Stimulated activated CD4-positive, alpha-beta T cell treated with anti-CD3 and anti-CD28 coated beads, TNF-alpha, amount 100 ng/mL, for 24 hours (primary cell): ENCODE data around the gene SERPINE2.
A peak's percentile ranks its signal among the peaks of the same experiment; 100 is the strongest.
"Not testable (repeated sequence)": the region's sequence is repeated elsewhere in the genome, so short reads cannot be mapped to it uniquely, and the experiment has no call there.

Experiments used
- DNase-seq, 3 experiments: peaks; one replicate each; pipeline ENCODE4 v3.0.0-alpha.2; 2020; ENCODE audit warnings: low read depth in 3 of 3

SERPINE2 gene

DNA sequence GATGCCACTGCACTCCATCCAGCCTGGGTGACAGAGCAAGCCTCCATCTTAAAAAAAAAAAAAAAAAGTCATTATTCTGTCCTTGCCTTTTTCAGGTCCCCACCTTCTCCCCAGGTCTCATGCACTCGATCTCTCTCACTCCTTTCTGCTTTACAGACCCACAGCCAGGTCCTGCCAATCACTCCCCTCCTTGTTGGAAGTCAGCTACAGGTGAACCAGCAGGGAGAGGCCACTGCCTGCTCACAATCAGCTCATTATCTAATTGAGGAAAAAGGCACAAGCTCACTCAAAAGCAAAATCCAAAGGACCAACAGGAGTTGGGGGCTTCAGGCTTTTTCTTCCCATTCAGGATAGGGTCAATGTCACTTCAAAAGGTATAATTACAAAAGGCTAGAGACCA, 96.0 kb downstream of the SERPINE2 start:
- no peak for DNase-seq

DNA sequence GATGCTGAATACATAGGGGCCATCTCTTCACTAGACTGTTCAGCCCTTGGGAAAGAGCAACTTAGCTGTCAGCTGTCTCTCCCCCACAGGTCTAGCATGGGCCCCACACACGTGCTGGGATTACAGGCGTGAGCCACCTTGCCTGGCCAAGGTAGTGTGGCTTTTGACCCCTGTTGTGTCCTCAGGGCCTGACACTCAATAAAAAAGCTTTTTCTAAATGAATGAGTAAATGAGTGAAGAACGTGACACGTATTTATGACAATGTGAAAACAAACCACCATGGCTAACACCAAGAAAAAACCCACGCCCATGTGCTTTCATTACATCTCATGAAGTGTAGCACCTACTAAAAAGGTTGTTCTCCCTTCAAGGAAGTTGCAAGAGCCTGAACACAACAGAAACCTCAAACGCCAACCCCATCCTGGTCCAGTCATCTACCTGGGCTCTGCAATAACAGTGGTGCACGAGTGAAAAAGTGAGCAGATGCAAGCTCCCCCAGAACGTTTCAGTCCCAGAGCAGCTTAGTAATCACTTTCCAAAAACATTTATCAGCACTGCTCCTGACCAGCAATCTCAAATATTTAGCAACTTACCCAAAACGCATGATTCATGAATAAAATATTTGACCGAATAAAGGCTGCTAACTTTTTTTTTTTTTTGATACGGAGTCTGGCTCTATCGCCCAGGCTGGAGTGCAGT, 97.4 kb downstream of the SERPINE2 start:
- DNase-seq, result peak; percentile 51 to 75 (median 66)

DNA sequence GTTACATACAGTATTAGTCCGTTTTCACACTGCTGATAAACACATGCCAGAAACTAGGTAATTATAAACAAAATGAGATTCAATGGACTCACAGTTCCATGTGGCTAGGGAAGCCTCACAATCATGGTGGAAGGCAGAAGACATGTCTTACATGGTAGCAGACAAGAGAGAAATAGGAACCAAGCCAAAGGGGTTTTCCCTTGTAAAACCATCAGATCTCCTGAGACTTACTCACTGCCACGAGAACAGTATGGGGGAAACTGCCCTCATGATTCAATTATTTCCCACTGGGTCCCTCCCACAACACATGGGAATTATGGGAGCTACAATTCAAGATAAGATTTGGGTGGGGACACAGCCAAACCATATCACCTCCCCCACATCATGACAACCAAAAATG, 99.6 kb downstream of the SERPINE2 start:
- DNase-seq, result not testable (repeated sequence)

DNA sequence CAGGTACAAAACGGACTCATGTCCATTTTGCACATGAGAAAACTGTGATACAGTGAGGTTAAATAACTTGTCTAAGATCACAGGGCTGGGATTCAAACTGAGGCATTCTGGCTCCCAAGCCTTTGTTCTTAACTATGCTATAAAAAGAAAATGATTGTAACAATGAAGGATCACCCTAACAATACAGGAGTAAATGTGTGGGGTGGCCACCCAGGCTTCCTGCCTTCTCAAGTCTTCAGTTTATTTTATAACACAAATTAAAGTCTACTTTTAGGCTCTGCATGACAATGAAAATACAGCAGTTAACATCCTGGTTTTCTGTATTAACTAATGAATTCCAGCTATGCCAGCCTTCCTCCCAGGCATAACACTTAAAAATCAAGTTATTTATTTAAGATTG, 101.6 kb downstream of the SERPINE2 start:
- DNase-seq, result no peak

DNA sequence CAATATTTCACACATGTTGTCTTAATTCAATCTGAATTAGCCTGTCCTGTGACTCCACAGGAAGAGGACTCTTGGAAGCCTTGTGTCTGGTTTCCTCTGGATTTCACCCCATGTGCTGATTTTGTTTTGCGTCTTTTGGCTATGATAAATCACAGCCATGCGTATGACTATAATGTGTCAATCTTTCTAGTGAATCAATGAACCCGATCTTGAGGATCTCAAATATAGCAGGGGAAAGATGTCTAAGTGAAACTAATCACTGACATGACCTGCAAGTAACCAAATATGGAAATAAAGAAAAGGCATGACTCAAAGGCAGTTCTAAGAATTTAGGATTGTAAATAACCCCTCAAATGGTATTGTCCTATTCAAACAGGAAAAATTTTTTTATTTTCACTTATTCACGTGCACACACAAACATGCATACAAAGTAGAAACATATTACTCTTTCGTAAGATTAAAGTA, 102.2 kb downstream of the SERPINE2 start:
- DNase-seq, result no peak

DNA sequence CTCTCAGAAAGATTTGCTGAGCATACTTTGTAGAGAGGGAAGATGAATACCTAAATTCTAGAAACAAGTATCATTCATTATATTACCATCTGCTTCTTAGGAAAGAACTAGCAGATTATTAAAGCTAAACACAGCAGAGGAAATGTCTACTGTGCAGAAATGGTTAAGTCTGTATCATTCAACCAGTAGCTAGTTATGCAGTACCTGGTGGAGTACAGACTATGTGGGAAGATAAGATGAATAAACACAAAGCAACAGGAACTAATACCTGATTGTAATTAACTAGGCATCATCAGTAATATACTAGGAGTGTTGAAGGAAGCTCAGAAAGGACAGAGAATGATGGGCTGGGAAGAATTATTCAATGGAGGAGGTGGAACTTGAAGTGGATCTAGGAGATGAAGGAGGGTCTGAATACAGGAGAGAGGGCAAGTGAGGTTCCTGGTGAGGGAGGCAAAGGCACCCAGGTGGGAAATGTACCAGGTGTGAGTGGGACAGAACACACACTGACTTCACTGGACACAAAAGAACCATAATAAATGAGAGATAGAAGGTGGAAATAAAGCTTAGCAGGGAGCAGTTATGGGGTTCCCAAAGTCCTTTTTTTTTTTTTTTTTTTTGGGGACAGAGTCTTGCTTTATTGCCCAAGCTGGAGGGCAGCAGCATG, 103.5 kb downstream of the SERPINE2 start:
- no peak for DNase-seq

DNA sequence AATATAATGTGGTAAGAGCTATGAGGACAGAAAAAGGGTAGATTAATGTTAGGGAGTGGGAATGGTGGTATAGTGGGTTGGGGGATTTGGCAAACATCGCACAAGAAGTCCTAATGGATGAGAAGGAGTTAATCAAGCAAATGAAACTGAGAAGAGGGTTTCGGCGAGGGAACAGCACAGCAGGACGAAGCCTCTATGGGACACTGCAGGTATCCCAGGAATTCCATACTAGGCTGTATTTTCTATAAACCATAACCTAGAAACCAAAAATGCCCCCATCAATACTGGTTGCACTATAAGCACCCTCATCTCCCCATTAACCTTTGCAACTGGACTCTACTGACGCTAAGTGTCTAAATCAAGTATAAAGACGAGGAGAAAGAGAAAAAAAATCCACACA, 104.2 kb downstream of the SERPINE2 start:
- DNase-seq, result no peak

DNA sequence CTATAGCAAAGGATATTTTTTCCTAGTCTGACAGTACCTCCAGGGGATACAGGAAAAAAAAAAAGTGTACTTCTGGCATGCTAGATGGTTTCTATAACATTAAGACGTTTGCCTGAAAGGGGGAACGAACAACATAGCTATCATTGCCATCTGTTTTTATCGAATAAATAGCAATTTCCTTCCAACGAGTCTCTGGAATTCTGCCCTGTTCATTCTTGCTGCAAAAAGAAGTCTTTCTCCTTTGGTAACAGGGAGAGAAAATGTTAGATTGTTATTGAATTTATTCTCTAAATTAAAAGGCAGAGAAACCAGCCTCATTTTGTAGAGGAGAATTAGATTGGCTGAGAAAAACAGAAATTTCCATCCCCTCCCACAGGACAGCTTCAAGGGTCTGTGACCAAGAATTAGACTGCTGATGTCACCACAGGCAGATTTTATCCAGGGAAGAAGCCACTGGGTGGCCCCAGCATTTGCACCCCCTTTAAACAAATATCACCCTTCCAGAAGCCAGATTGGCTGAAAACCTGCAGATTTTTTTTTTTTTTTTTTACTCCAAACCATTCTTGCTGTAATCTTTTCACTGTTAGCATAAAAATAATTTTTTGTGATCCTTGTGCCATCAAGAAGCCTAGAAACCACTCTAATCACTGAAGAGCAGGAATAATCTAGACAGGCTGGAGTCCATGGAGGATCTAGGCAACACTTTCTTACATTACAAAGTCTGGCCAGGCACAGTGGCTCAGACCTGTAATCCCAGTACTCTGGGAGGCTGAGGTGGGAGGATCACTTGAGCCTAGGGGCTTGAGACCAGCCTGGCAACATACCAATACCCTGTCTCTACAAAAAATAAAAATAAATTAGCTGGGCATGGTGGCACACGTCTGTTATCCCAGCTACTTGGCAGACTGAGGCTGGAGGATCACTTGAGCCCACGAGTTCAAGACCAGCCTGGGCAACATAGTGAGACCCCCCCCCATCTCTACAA, 106.0 kb downstream of the SERPINE2 start:
- DNase-seq, result no peak

DNA sequence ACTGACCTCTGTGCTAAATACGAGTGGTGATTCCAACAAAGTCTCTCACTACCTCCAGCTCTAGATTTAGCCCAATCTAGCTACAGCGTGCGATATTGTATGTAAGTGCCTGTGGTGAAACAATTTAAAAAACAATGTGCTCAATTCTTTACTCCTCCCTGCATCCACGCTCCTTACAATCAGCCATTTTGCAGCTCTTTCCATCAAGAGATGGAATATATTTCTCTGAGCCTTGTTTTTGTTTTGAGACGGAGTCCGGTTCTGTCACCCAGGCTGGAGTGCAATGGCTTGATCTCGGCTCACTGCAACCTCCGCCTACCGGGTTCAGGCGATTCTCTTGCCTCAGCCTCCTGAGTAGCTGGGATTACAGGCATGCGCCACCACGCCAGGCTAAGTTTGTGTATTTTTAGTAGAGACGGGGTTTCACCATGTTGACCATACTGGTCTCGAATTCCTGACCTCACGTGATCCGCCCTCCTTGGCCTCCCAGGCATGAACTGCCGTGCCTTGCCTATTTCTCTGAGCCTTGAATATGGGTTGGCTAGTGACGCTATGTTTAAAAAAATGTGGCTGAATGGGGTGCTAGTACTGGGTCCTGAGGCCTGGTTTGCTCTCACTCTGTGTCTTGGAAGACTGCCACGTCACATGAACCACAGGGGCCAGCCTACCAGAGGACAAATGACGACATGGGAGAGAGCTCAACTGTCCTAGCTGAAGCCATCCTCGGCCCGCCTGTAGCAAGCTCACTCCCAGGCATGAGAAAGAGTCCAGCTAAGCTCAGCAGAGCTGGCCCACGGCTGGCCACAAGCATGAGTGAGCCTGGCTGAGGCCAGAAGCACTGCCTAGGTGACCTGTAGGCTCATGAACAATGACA, 108.7 kb downstream of the SERPINE2 start:
- DNase-seq, result no peak

DNA sequence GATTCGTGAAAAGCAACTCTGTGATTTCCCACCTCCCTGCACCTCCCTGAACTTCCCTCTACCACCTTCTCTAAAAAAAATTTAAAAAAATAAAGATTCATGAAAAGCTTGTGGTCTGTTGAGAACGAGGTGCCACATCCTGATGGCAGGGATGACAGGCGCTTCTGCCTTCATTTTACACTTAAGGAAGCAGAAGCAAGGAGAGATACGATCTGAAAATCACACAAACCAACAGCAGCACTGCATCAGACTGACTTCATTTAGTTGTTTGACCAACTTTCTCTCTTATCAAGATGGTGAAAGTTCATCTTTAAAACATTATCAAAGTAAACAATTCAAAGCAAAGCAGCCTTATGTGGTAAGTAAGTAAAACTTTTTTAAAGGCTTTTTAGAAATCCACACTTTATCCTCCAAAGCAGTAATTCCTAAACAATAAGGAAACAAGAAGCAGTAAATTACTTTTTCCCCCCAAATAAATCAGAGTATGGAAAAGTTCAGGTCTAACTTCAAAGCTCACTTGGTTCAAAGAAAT, 109.4 kb downstream of the SERPINE2 start:
- no peak for DNase-seq

DNA sequence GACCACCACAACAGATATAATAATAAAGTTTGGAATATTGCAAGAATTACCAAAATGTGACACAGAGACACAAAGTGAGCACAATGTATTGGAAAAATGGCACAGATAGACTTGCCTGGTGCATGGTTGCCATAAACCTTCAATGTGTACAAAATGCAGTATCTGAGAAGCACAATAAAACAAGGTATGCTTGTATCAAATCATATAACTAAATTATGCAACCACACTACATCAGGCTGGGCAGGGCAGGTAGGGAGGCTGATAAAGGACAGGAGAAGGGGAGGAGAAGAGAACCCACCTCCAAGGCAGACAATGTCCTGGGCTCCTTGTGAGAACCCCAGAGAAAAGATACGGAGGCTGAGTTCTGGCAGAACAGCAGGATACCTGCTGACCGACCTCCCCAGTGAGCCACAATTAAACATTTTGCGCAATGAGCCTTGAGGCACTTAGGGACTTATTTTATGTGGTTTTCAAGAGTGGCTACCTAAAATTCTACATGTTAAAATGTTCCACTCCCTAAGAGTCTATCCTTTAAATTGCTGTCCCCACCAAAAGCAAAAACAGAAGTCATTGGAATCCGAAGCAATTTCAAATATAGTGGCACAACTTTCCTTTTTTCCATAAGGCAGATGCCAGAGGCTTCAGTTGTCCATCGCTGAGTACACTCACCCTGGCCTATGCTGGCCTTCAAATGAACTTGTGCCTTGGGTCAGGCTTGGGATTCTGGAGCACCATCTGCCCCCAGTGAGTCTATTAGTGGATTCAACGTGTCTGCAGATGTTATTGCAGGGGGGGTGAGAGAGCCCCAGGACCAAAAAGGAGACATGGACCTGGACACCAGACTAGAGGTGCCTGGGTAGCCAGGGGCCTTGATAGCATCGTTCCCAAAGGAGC, 110.7 kb downstream of the SERPINE2 start:
- DNase-seq, result no peak

DNA sequence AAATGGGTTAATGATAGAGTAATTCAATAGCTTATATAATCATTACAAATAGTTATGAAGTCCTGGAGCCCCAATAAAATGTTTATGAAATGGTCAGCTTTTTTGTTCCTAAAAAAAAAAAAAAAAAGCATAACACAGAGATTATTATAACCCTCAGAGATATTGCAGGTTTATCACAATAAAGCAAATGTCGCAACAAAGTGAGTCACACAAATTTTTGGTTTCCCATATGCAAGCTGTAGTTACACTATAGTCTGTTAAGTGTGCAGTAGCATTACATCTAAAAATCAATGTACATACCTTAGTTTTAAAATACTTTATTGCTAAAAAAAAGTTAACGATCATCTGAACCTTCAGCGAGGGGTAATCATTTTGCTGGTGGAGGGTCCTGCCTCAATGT, 114.0 kb downstream of the SERPINE2 start:
- no peak for DNase-seq
